ENCODE measurements around the gene LRRC2.
"Not testable (repeated sequence)": the region's sequence is repeated elsewhere in the genome, so short reads cannot be mapped to it uniquely, and the experiment has no call there.

LRRC2 gene

GRCh38 chr3:46566040-46566641, at the start of gene LRRC2:
LRRC2 (minus strand) TSS chr3:46566302; CDS start chr3:46551591, 14,711 bp downstream.
- in situ Hi-C loops (cut with HindIII; ENCODE audit: low pct_ligation_motif_present, low pct_unique_long_range_greater_than_20kb, low sequenced_read_pairs), result no loop called here
- DNase-seq, result no peak

DNA sequence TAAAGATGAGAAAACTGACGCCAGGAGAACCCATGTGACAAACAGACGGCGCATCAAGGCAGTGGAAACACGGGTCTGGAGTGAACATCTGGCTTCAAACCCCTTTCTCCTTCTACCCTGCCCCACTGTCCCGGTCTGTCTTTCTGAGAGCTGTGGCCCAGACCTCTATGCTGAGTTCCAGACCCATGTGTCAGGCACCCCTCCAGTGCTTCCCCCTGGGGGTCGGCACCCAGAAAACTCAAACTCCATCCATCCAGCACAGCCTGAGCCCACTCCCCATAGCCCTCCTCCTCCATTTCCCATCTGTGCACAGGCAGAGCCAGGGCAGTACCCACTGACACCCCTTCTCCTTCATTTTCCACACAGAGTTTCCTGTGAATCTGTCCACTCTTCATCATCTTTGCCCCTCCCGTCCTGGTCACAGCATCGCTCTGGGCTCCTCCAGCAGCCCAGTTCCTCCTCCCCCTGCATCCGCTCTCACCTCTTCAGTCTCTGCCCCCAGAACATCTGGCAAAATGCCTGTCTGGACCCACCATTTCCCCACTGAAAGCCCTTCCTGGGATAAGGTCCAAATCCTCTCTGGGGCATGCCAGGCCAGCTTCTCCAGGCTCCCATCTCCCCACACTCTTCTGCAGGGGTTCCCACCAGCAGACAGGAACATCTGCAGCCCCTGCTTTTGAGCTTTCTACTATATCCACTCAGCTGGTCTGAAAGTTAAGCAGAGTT, 49.1 kb upstream of the LRRC2 start:
- in situ Hi-C loops (cut with HindIII; ENCODE audit: low pct_ligation_motif_present, low pct_unique_long_range_greater_than_20kb, low sequenced_read_pairs), result no loop called here
- DNase-seq, result no peak

- no peak for DNase-seq
- in situ Hi-C loops (cut with HindIII; ENCODE audit: low pct_ligation_motif_present, low pct_unique_long_range_greater_than_20kb, low sequenced_read_pairs), result no loop called here
These were observed 48.3 kb upstream of the LRRC2 start for GRCh38 chr3:46614431-46614830.

GRCh38 chr3:46613313-46614005, 47.4 kb upstream of the LRRC2 start:
- in situ Hi-C loops (cut with HindIII; ENCODE audit: low pct_ligation_motif_present, low pct_unique_long_range_greater_than_20kb, low sequenced_read_pairs), result no loop called here
- no peak for DNase-seq

DNA sequence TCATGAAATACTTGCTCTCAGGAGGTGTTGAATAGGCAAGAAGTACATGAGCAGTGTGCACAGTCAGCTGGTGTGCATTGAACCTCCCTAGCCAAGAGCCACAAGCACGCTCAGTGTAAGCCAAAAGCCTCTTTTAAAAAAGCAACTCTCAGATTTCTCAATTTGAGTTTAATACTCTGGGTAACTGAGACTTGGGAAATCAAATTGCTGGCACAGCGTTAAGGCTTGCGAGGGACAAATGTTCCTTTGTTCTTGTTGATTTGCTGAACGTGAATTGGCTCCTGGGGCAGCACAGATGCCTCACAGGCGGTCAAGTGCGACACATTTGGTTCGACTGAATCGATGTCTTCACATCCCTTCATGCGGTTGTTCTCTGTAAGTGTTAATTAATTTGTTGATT, 46.2 kb upstream of the LRRC2 start, which contains the start of gene FAM240A:
Gene FAM240A (plus strand): TSS at position 202 of the 400 bp plus-strand sequence. CDS start 159 bp downstream, at position 361.
- in situ Hi-C loops (cut with HindIII; ENCODE audit: low pct_ligation_motif_present, low pct_unique_long_range_greater_than_20kb, low sequenced_read_pairs), result no loop called here
- no peak for DNase-seq

GRCh38 chr3:46609944-46610722, 44.0 kb upstream of the LRRC2 start:
- no peak for DNase-seq
- in situ Hi-C loops (cut with HindIII; ENCODE audit: low pct_ligation_motif_present, low pct_unique_long_range_greater_than_20kb, low sequenced_read_pairs), result no loop called here

DNA sequence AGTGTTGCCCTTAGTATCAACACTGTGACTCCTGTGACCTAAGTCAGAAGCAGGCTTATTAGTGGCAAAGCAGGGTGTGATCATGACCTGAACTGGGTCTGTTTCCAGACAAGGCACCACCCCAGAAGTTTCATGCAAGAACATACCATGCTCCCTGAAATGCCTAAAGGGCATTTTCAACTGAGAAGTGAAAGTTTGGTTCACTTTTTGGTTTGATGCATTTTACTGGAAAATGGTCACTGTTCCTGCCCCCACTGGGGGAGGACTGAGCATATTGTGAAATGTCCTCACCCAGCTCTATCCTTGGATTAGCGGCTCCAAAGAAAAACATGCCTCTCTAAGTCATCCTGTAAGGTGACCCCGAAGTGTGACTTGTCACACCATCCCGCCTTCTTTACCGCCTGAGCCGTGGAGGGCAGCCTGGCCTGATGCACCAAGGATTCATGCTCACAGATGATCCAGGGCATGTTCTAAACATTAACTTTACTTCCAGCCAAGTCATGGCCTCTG, 43.2 kb upstream of the LRRC2 start:
- in situ Hi-C loops (cut with HindIII; ENCODE audit: low pct_ligation_motif_present, low pct_unique_long_range_greater_than_20kb, low sequenced_read_pairs), result no loop called here
- DNase-seq, result no peak

GRCh38 chr3:46607603-46608028, 41.5 kb upstream of the LRRC2 start:
- in situ Hi-C loops (cut with HindIII; ENCODE audit: low pct_ligation_motif_present, low pct_unique_long_range_greater_than_20kb, low sequenced_read_pairs), result no loop called here

GRCh38 chr3:46604127-46604526, 38.0 kb upstream of the LRRC2 start:
- in situ Hi-C loops (cut with HindIII; ENCODE audit: low pct_ligation_motif_present, low pct_unique_long_range_greater_than_20kb, low sequenced_read_pairs), result no loop called here

More at GRCh38 chr3:46607603-46608028, 41.5 kb upstream of the LRRC2 start:
- DNase-seq, result peak; percentile 2

DNA sequence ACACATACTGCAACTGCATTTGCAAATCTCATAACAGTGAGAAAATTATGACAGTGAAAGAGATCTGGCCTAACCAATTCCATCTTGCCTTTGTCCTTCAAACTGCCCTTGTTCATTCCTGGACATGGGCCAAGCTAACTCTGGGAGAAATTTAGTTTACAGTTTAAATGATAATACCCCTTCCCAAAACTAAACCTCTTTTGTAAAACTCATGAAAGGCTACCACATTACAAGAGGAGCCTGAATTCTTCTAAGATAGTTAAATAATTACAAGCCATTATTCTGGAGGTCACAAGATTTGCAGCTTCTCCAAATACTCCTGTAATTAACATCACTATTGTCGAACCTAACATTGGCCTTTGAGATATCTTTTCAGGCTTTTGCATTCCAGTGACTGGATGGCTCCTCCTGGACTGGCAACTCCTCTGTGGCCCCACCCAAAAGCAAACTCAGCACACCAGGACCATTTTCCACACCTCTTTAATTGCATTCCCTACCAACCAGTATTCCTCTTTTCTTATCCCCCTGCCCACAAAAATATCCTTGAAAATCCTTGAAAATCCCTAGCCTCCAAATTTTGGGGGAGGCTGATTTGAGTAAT, 37.4 kb upstream of the LRRC2 start:
- DNase-seq, result no peak
- in situ Hi-C loops (cut with HindIII; ENCODE audit: low pct_ligation_motif_present, low pct_unique_long_range_greater_than_20kb, low sequenced_read_pairs), result no loop called here

More at GRCh38 chr3:46604127-46604526, 38.0 kb upstream of the LRRC2 start:
- DNase-seq, result no peak

DNA sequence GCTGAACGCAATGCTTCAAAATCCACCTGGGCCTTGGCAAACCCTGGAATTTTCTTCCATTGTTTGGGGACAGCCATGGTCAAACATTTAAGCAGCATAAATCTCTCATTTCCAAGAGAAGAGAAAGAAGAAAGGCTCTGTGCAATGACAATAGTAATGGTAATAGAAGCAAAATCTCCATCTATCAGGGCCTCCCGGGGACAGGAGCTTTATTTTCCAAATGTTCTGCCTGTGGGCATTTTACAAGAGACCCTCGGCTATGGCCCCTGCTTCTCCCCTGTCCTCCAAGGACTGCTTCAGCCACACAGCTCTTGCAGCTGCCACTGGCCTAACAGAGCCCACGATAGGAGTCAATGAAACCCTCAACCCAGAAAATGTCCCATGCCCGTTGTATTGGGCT, 33.5 kb upstream of the LRRC2 start:
- in situ Hi-C loops (cut with HindIII; ENCODE audit: low pct_ligation_motif_present, low pct_unique_long_range_greater_than_20kb, low sequenced_read_pairs), result no loop called here
- no peak for DNase-seq

- DNase-seq, result no peak
- in situ Hi-C loops (cut with HindIII; ENCODE audit: low pct_ligation_motif_present, low pct_unique_long_range_greater_than_20kb, low sequenced_read_pairs), result no loop called here
These were observed 29.8 kb upstream of the LRRC2 start for GRCh38 chr3:46595819-46596314.

- DNase-seq, result no peak
- in situ Hi-C loops (cut with HindIII; ENCODE audit: low pct_ligation_motif_present, low pct_unique_long_range_greater_than_20kb, low sequenced_read_pairs), result no loop called here
These were observed 28.6 kb upstream of the LRRC2 start for GRCh38 chr3:46594723-46595122.

DNA sequence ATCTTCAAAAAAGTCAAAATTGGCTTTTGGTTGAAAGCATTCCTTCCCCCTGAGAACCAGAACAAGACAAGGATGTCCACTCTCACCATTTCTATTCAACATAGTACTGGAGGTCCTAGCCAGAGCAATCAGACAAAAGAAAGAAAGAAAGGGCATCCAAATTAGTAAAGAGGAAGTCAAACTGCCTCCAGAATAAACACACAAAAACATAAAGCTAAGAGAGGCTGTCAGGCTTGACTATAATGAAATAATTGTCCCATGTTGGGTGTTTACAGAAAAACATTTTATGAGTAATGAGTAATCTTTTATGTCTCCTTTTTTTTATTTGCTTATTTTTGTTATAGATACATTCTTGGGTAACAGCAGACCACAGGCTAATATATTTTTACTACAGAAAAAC, 27.9 kb upstream of the LRRC2 start:
- in situ Hi-C loops (cut with HindIII; ENCODE audit: low pct_ligation_motif_present, low pct_unique_long_range_greater_than_20kb, low sequenced_read_pairs), result no loop called here
- DNase-seq, result no peak

GRCh38 chr3:46593274-46593862, 27.3 kb upstream of the LRRC2 start:
- DNase-seq, result no peak
- in situ Hi-C loops (cut with HindIII; ENCODE audit: low pct_ligation_motif_present, low pct_unique_long_range_greater_than_20kb, low sequenced_read_pairs), result no loop called here

GRCh38 chr3:46587268-46587667, 21.2 kb upstream of the LRRC2 start:
- DNase-seq; in situ Hi-C loops (cut with HindIII; ENCODE audit: low pct_ligation_motif_present, low pct_unique_long_range_greater_than_20kb, low sequenced_read_pairs): not testable (repeated sequence)

- in situ Hi-C loops (cut with HindIII; ENCODE audit: low pct_ligation_motif_present, low pct_unique_long_range_greater_than_20kb, low sequenced_read_pairs), result no loop called here
- no peak for DNase-seq
These were observed 20.7 kb upstream of the LRRC2 start for GRCh38 chr3:46586738-46587246.

Data from ACHN (cell line).